Right renal pelvis (tissue), 4 donors: ENCODE measurements around the gene GRK3. TPM values are rescaled to one million over a fixed set of nuclear protein-coding genes. Genes with fewer than 3 reads are reported as not detected.

Experiments
- DNase-seq, 4 donors: peaks; one replicate each; pipeline ENCODE4 v3.0.0-alpha.2; 2013; ENCODE audit warnings: low read depth in 4 of 4, low spot score in 3 of 4, missing footprints in 1 of 4
- polyA plus RNA-seq, 4 donors: library from polyadenylated mRNA; unstranded; fragments of 120-200 nt; gene quantifications; one replicate each; pipeline ENCODE4 v1.2.1, GENCODE V29; 2013; ENCODE audit not compliant: insufficient read length in 4 of 4

Gene GRK3
- polyA plus RNA-seq, 4 donors: 8.4 to 13.6 (median 11.5) TPM

- DNase-seq: no peak
Observed at GRCh38 chr22:25775531-25775930, 211.1 kb downstream of the GRK3 start.

GRCh38 chr22:25777411-25777810 lies 212.9 kb downstream of the GRK3 start:
- DNase-seq: no peak

GRCh38 chr22:25777870-25778269 lies 213.4 kb downstream of the GRK3 start:
- DNase-seq: no peak

Other genes with a start within 250 kb of the GRK3 start
- gene MYO18B, start 177.5 kb downstream of the GRK3 start, polyA plus RNA-seq: under 1 TPM; 0.06 to 0.21 (median 0.14) TPM